Right kidney (tissue), 1 donor: Measurements from ENCODE around the gene WWOX.

Experiments
- DNase-seq: peaks from one replicate; pipeline ENCODE4 v3.0.0-alpha.2; 2016

Gene WWOX

GRCh38 chr16:78195797-78196196, 96.3 kb downstream of the WWOX start:
- DNase-seq, result no peak

GRCh38 chr16:78196502-78196901, 97.0 kb downstream of the WWOX start:
- DNase-seq, result no peak

- DNase-seq, result no peak
Measured at GRCh38 chr16:78198288-78198687, 98.8 kb downstream of the WWOX start.

GRCh38 chr16:78199325-78200022, 100.0 kb downstream of the WWOX start:
- DNase-seq, result no peak

- no peak for DNase-seq
Measured at GRCh38 chr16:78200023-78200389, 100.6 kb downstream of the WWOX start.

- no peak for DNase-seq
Measured at GRCh38 chr16:78200623-78201096, 101.2 kb downstream of the WWOX start.

- DNase-seq, result no peak
Measured at GRCh38 chr16:78205506-78205905, 106.1 kb downstream of the WWOX start.

- no peak for DNase-seq
Measured at GRCh38 chr16:78206623-78207223, 107.3 kb downstream of the WWOX start.

- DNase-seq, result no peak
Measured at GRCh38 chr16:78209951-78210661, 110.7 kb downstream of the WWOX start.

- no peak for DNase-seq
Measured at GRCh38 chr16:78211020-78211599, 111.7 kb downstream of the WWOX start.

GRCh38 chr16:78211946-78212345, 112.5 kb downstream of the WWOX start:
- DNase-seq, result no peak

- DNase-seq, result no peak
Measured at GRCh38 chr16:78212674-78213073, 113.2 kb downstream of the WWOX start.

GRCh38 chr16:78213751-78214150, 114.3 kb downstream of the WWOX start:
- DNase-seq, result no peak

GRCh38 chr16:78215222-78215621, 115.8 kb downstream of the WWOX start:
- no peak for DNase-seq

GRCh38 chr16:78216166-78216745, 116.8 kb downstream of the WWOX start:
- DNase-seq, result no peak

GRCh38 chr16:78217276-78217675, 117.8 kb downstream of the WWOX start:
- DNase-seq, result no peak

- no peak for DNase-seq
Measured at GRCh38 chr16:78218279-78218678, 118.8 kb downstream of the WWOX start.

- no peak for DNase-seq
Measured at GRCh38 chr16:78218856-78219651, 119.6 kb downstream of the WWOX start.

GRCh38 chr16:78220571-78220970, 121.1 kb downstream of the WWOX start:
- no peak for DNase-seq

GRCh38 chr16:78221892-78222291, 122.4 kb downstream of the WWOX start:
- no peak for DNase-seq

GRCh38 chr16:78224342-78224741, 124.9 kb downstream of the WWOX start:
- DNase-seq, result no peak

GRCh38 chr16:78225919-78226318, 126.5 kb downstream of the WWOX start:
- no peak for DNase-seq
